GM21825 (cell line): ENCODE measurements around the gene ILDR2.
"Not testable (repeated sequence)": the region's sequence is repeated elsewhere in the genome, so short reads cannot be mapped to it uniquely, and the experiment has no call there.

Experiments used
- ATAC-seq: cut with Tn5 transposase; IDR thresholded peaks from one replicate; pipeline ENCODE4 v1.9.1; 2021; ENCODE audit warnings: mild to moderate bottlenecking, moderate library complexity; ENCODE audit not compliant: unreplicated experiment

ILDR2 gene

GRCh38 chr1:166895766-166896165 lies 79.6 kb downstream of the ILDR2 start:
- no peak for ATAC-seq

GRCh38 chr1:166889776-166890175 lies 85.6 kb downstream of the ILDR2 start:
- no peak for ATAC-seq

GRCh38 chr1:166888373-166889111 lies 86.8 kb downstream of the ILDR2 start:
- no peak for ATAC-seq

GRCh38 chr1:166884971-166885370 lies 90.4 kb downstream of the ILDR2 start:
- no peak for ATAC-seq

GRCh38 chr1:166884040-166884642 lies 91.2 kb downstream of the ILDR2 start:
- ATAC-seq, result no peak

- no peak for ATAC-seq
These were observed 92.4 kb downstream of the ILDR2 start for GRCh38 chr1:166882893-166883292.

GRCh38 chr1:166878173-166878917 lies 97.0 kb downstream of the ILDR2 start:
- not testable (repeated sequence) for ATAC-seq

- ATAC-seq, result peak; percentile 2
These were observed 98.9 kb downstream of the ILDR2 start for GRCh38 chr1:166876540-166876838.

- peak; percentile 90 for ATAC-seq
These were observed 99.4 kb downstream of the ILDR2 start, which contains the start of gene TADA1 for GRCh38 chr1:166875734-166876539. TADA1 (minus strand) TSS chr1:166876264; CDS start chr1:166876233, 31 bp downstream.

GRCh38 chr1:166875302-166875733 lies 100.0 kb downstream of the ILDR2 start:
- ATAC-seq, result no peak

- ATAC-seq, result no peak
These were observed 100.9 kb downstream of the ILDR2 start for GRCh38 chr1:166874464-166874863.

GRCh38 chr1:166870584-166870983 lies 104.8 kb downstream of the ILDR2 start:
- ATAC-seq, result no peak

GRCh38 chr1:166869318-166870099 lies 105.8 kb downstream of the ILDR2 start:
- ATAC-seq, result no peak

- no peak for ATAC-seq
These were observed 106.7 kb downstream of the ILDR2 start for GRCh38 chr1:166868639-166869038.

GRCh38 chr1:166865926-166866325 lies 109.4 kb downstream of the ILDR2 start:
- ATAC-seq, result no peak

- ATAC-seq, result no peak
These were observed 115.7 kb downstream of the ILDR2 start for GRCh38 chr1:166859597-166859996.

GRCh38 chr1:166858726-166859419 lies 116.5 kb downstream of the ILDR2 start:
- ATAC-seq, result no peak
